Measurements from ENCODE around the gene SPATA20. TPM values are rescaled to one million over a fixed set of nuclear protein-coding genes. Genes with fewer than 3 reads are reported as not detected.

Gene SPATA20
- total RNA-seq, 1 donor, result 18.9 TPM

DNA sequence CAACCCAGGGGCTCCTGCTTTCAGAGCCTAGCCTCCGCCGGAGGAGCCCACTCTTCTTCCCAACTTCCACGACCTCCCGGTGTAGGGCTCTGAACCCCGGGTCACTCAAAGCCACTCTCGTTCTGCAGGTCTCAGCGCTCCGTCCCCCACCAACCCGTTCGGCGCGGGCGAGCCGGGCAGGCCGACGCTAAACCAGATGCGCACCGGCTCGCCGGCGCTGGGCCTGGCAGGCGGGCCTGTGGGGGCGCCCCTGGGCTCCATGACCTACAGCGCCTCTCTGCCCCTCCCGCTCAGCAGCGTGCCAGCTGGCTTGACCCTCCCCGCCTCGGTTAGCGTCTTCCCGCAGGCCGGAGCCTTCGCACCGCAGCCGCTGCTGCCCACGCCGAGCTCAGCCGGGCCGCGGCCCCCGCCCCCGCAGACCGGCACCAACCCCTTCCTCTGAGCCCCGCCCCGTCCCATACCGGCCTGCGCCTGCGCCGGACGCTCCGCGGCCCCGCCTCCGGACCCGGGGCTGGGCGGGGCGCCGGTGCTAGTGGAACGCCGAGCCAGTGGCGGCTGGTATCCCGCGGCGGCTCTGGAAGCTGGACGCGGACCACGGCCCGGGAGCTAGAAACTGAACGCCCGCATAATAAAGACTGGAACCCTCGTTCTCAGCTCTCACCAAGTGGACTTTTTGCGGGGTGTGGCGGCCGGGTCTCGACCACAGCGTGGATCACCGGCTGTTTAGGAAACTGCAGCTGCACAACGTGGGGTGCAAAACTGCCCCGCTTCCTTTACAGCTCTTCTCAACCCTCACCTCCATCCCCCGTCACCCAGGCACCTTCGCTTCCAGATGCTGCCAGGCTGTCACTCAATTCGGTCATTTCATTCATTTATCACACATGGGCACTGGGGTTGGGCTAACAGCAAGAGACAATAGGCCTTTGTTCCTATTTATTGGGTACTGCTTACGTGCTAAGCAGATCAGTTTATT lies 5.0 kb upstream of the SPATA20 start:
- Histone ChIP-seq H3K4me1 (ENCODE audit: insufficient read depth, low read length) (peaks cover 22% of the 10 kb centered on the region), H3K4me3 (ENCODE audit: low read length) (peak overlapping the region; percentile 48), H3K27me3 (ENCODE audit: insufficient read depth, low read length) (no peaks in the 10 kb centered on the region), H3K9me3 (ENCODE audit: low read depth, low read length) (no peaks in the 10 kb centered on the region)

DNA sequence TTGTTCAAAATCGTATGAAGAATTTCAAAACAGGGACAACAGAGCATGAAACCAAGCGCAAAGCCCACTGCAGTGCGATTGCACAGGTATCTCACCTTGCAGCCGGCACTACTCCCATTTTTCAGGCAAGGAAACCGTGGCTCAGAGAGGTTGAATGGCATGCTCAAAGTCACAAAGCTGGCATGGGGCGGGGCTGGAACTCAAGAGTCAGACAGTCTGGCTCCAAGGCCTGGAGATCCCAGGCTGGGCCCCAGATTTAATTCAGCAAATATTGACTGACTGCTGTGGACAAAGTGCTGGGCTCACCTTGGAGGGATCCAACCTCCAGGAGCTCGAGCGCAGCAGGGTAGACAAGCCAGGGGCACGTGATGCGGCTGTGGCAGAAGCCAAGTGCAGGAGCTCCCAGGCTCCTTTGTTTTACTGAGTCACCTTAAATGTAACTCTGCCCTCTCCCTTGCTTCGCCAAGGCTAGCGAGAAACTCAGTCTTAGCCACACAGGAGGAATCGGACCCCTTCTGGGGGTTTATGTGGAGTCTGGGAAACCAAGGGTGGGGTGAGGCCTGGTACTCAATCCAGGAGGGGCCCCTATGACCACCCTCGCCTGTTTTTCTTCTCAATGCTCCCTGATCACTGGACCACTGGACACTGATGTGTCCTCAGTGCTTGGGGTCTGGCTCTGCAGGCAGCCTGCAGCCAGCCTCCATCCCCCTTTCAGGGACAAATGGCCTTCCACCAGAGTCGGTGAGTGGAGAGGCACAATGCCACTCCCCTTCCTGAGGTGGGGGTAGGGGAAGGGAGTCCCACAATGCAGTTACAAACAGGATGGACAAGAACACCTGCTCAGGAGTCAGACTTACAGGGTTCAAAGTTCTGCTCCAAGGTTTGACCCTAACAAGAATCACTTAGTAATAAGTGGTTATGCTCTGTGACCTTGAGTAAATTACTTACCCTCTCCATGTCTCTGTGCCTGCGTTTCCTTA lies 3.9 kb upstream of the SPATA20 start:
- no peaks in the 10 kb centered on the region for H3K9me3 ChIP-seq (ENCODE audit: low read depth, low read length)
- H3K4me1 ChIP-seq (ENCODE audit: insufficient read depth, low read length), result peaks cover 29% of the 10 kb centered on the region
- H3K27me3 ChIP-seq (ENCODE audit: insufficient read depth, low read length), result no peaks in the 10 kb centered on the region
- H3K4me3 ChIP-seq (ENCODE audit: low read length), result no peak overlapping the region

DNA sequence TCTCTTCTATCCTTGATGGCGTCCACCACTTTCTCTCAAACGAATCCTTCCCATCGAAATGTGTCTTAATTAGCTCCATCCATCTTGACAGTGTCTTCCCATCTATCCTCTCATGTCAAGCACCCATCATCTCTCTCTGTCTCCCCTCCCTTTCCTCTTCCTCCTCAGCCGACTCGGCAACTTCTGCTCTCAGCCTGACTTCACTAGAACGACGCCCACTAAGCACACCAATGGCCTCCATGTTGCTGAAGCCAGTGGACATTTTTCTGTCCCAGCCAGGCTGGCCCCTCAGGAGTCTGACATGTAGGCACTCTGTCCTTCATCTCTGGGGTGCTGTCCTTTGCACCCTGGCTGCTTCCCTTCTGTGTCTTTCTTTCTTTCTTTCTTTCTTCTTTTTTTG lies 2.5 kb upstream of the SPATA20 start:
- Histone ChIP-seq H3K4me3 (ENCODE audit: low read length) (no peak overlapping the region), H3K4me1 (ENCODE audit: insufficient read depth, low read length) (peaks cover 29% of the 10 kb centered on the region), H3K9me3 (ENCODE audit: low read depth, low read length) (no peaks in the 10 kb centered on the region), H3K27me3 (ENCODE audit: insufficient read depth, low read length) (no peaks in the 10 kb centered on the region)

DNA sequence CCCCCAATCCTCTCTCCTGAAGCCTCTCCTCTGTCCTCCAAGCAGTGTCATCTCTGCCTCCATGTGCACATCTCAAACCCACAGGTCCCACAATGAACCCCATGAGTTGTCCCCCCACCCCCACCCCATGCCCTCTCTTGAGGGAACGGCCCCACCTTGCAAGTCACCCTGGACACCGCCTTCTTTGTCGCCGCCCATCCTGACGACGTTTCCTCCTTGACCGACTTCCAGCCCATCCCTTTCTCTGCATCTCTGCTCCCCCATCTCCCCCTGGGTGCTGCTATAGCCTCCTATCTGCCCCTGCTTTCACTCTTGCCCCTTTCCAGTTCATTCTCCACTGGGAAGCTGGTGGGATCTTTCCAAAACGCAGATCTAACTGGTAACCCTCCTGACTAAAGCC lies 1.7 kb upstream of the SPATA20 start:
- Histone ChIP-seq H3K4me3 (ENCODE audit: low read length) (no peak overlapping the region), H3K27me3 (ENCODE audit: insufficient read depth, low read length) (no peaks in the 10 kb centered on the region), H3K9me3 (ENCODE audit: low read depth, low read length) (no peaks in the 10 kb centered on the region), H3K4me1 (ENCODE audit: insufficient read depth, low read length) (peaks cover 29% of the 10 kb centered on the region)

DNA sequence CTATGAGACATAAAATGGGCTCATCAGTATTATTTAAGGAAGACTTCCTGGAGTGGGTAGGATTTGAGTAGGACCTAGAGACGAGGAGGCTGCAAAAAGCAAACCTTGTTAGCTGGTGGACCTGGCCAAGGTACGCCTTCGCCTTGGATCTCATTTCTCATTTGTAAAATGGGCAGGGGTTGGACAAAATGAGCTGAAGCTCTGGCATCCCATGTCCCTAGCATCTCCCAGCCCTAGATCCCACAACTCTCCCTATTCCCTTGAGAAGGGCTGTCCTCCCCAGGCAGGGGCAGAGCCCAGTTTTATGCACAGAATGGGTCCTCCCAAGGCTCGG lies 306 bp upstream of the SPATA20 start:
- Histone ChIP-seq H3K27me3 (ENCODE audit: insufficient read depth, low read length) (no peaks in the 10 kb centered on the region), H3K9me3 (ENCODE audit: low read depth, low read length) (no peaks in the 10 kb centered on the region), H3K4me3 (ENCODE audit: low read length) (peak overlapping the region; percentile 38), H3K4me1 (ENCODE audit: insufficient read depth, low read length) (peaks cover 24% of the 10 kb centered on the region)

DNA sequence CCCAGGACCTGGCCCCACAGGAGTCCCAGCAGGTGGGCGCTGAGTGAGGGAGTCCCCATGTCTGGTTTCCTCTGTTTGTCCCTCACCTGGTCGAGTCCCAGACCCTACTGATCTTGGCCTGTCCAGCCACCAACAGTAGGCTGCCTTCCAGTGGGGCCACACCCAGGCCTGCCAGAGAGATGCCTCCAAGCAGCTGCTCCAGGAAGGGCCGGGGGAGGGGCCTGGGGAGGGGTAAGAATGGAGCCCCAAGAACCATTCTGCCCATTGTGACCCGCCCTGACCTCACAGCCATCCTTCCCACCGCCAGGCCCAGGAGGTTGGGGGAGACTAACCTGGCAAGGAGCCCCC lies 736 bp downstream of the SPATA20 start:
- Histone ChIP-seq H3K4me3 (ENCODE audit: low read length) (no peak overlapping the region), H3K4me1 (ENCODE audit: insufficient read depth, low read length) (peaks cover 17% of the 10 kb centered on the region), H3K27me3 (ENCODE audit: insufficient read depth, low read length) (no peaks in the 10 kb centered on the region), H3K9me3 (ENCODE audit: low read depth, low read length) (no peaks in the 10 kb centered on the region)

DNA sequence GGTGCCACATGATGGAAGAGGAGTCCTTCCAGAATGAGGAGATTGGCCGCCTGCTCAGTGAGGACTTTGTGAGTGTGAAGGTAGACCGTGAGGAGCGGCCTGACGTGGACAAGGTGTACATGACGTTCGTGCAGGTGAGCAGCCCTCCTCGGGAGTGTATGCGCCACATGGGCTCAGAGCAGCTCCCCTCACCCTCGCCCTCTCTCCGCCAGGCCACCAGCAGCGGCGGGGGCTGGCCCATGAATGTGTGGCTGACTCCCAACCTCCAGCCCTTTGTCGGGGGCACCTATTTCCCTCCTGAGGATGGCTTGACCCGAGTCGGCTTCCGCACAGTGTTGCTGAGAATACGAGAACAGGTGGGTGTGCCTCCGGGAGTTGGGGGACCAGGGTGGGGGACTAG lies 1.9 kb downstream of the SPATA20 start:
- H3K4me3 ChIP-seq (ENCODE audit: low read length), result no peak overlapping the region
- H3K27me3 ChIP-seq (ENCODE audit: insufficient read depth, low read length), result no peaks in the 10 kb centered on the region
- peaks cover 14% of the 10 kb centered on the region for H3K4me1 ChIP-seq (ENCODE audit: insufficient read depth, low read length)
- H3K9me3 ChIP-seq (ENCODE audit: low read depth, low read length), result no peaks in the 10 kb centered on the region

DNA sequence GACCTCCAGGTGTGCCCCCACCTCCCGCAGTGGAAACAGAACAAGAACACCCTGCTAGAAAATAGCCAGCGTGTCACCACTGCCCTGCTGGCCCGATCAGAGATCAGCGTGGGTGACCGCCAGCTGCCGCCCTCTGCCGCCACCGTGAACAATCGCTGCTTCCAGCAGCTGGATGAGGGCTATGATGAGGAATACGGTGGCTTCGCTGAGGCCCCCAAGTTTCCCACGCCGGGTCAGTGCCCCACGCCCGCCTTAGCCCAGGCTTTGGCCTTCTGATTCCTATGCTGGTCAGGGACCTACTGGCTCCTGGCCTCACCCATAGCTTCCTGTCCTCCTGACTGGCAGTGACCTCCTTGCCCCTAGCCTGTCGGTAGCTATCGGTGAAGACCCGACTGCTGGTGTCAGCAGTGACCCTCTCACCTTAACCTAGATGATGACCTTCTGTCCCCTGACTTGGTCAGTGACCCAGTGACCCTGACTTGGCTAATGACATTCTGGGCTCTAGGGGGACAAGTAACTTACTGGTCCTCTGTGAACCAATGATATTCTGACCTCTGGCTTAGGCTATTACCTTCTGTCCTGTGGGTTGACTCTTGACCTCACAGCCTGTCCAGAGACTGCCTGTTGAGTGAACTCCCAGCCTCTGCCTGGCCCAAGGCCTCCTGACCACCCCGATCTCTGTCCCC lies 2.4 kb downstream of the SPATA20 start:
- H3K9me3 ChIP-seq (ENCODE audit: low read depth, low read length), result no peaks in the 10 kb centered on the region
- H3K4me3 ChIP-seq (ENCODE audit: low read length), result no peak overlapping the region
- H3K27me3 ChIP-seq (ENCODE audit: insufficient read depth, low read length), result no peaks in the 10 kb centered on the region
- peaks cover 14% of the 10 kb centered on the region for H3K4me1 ChIP-seq (ENCODE audit: insufficient read depth, low read length)

DNA sequence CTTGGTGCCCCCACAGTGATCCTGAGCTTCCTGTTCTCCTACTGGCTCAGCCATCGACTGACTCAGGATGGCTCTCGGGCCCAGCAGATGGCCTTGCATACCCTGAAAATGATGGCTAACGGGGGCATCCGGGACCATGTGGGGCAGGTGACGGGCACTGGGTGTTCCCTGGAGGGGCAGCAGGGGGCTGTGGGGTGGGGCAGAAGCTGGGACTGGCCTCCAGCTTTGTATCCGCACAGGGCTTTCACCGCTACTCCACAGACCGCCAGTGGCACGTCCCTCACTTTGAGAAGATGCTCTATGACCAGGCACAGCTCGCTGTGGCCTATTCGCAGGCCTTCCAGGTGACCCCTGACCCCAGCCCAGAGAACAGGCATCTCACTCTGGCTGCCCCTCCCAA lies 3.0 kb downstream of the SPATA20 start:
- Histone ChIP-seq H3K4me3 (ENCODE audit: low read length) (no peak overlapping the region), H3K9me3 (ENCODE audit: low read depth, low read length) (no peaks in the 10 kb centered on the region), H3K4me1 (ENCODE audit: insufficient read depth, low read length) (peaks cover 14% of the 10 kb centered on the region), H3K27me3 (ENCODE audit: insufficient read depth, low read length) (no peaks in the 10 kb centered on the region)

DNA sequence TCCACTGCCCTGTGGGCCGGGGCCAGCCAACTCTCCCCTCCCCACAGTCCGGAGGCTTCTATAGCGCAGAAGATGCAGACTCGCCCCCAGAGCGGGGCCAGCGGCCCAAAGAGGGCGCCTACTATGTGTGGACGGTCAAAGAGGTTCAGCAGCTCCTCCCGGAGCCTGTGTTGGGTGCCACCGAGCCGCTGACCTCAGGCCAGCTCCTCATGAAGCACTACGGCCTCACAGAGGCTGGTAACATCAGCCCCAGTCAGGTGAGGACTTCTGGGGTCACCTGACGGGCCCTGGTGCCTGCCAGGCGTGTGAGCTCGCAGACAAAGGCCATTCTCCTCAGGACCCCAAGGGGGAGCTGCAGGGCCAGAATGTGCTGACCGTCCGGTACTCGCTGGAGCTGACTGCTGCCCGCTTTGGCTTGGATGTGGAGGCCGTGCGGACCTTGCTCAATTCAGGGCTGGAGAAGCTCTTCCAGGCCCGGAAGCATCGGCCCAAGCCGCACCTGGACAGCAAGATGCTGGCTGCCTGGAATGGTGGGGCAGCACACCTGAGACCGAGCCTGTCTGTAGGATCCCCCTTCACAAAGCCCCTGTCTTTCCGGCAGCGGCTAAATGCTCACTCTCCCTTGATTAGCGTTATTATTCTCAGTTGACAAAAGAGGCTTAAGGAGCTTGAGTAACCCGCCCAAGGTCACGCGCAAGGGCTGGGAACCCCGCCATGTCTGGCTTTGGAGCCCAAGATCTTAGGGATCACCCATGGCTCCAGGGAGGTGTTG lies 3.9 kb downstream of the SPATA20 start:
- no peaks in the 10 kb centered on the region for H3K27me3 ChIP-seq (ENCODE audit: insufficient read depth, low read length)
- H3K4me1 ChIP-seq (ENCODE audit: insufficient read depth, low read length), result peaks cover 14% of the 10 kb centered on the region
- no peak overlapping the region for H3K4me3 ChIP-seq (ENCODE audit: low read length)
- H3K9me3 ChIP-seq (ENCODE audit: low read depth, low read length), result no peaks in the 10 kb centered on the region

DNA sequence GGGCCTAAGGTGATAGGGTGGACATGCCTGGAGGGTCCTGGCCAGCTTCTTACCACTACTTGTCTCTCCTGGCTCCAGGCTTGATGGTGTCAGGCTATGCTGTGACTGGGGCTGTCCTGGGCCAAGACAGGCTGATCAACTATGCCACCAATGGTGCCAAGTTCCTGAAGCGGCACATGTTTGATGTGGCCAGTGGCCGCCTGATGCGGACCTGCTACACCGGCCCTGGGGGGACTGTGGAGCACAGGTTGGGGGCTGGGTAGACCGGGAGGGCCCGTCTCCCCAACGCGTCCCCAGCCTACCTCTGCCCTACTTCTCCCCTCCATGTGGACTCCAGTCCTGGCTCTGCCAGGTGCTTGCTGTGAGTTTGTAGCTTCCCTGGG lies 4.5 kb downstream of the SPATA20 start:
- no peaks in the 10 kb centered on the region for H3K9me3 ChIP-seq (ENCODE audit: low read depth, low read length)
- no peak overlapping the region for H3K4me3 ChIP-seq (ENCODE audit: low read length)
- no peaks in the 10 kb centered on the region for H3K27me3 ChIP-seq (ENCODE audit: insufficient read depth, low read length)
- peaks cover 13% of the 10 kb centered on the region for H3K4me1 ChIP-seq (ENCODE audit: insufficient read depth, low read length)

DNA sequence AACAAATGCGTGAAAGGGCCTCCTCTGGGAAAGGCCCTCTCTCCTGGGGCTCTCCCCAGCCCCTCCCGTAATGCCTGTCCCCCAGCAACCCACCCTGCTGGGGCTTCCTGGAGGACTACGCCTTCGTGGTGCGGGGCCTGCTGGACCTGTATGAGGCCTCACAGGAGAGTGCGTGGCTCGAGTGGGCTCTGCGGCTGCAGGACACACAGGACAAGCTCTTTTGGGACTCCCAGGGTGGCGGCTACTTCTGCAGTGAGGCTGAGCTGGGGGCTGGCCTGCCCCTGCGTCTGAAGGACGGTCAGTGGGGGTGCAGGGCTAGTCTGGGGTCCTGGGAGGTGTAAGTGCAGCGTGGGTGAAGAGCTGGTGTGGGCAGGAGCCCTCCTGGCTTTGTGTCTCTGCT lies 4.9 kb downstream of the SPATA20 start:
- Histone ChIP-seq H3K9me3 (ENCODE audit: low read depth, low read length) (no peaks in the 10 kb centered on the region), H3K4me3 (ENCODE audit: low read length) (no peak overlapping the region), H3K4me1 (ENCODE audit: insufficient read depth, low read length) (peaks cover 8% of the 10 kb centered on the region), H3K27me3 (ENCODE audit: insufficient read depth, low read length) (no peaks in the 10 kb centered on the region)

DNA sequence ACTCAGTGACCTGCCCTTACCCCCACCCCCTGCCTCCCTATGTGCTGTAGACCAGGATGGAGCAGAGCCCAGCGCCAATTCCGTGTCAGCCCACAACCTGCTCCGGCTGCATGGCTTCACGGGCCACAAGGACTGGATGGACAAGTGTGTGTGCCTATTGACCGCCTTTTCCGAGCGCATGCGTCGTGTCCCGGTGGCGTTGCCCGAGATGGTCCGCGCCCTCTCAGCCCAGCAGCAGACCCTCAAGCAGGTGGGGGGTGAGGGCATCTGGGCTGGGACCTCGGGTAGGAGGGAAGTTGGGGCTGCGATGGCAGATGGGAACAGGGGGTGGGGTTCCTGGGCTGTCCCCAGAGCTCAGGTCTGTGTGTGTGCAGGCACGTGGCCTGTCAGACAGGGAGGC lies 7.2 kb downstream of the SPATA20 start:
- peaks cover 20% of the 10 kb centered on the region for H3K27me3 ChIP-seq (ENCODE audit: insufficient read depth, low read length)
- H3K4me3 ChIP-seq (ENCODE audit: low read length), result no peak overlapping the region
- peaks cover 8% of the 10 kb centered on the region for H3K4me1 ChIP-seq (ENCODE audit: insufficient read depth, low read length)
- H3K9me3 ChIP-seq (ENCODE audit: low read depth, low read length), result no peaks in the 10 kb centered on the region

DNA sequence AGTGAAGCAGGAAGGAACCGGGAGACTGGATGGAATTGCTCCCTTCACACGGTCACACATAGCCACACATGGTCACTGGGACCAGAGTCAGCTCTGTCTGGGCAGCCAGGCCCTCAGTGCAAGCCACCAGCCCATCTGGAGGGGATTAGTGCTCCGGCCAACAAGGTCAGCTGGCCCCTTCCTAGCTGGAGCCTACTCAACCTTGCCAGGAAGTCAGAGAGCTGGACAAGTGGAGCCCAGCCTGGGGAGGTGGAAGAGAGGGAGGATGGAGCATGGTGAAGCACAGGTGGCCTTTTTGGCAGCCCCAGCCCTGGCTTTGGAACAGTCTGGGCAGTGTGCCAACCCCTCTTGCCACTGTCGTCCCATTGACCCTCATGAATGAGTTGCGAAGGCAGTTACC lies 9.8 kb downstream of the SPATA20 start:
- Histone ChIP-seq H3K27me3 (ENCODE audit: insufficient read depth, low read length) (peaks cover 34% of the 10 kb centered on the region), H3K9me3 (ENCODE audit: low read depth, low read length) (no peaks in the 10 kb centered on the region), H3K4me1 (ENCODE audit: insufficient read depth, low read length) (peaks cover 26% of the 10 kb centered on the region), H3K4me3 (ENCODE audit: low read length) (no peak overlapping the region)

Data from mononuclear cell (primary cell).